ENCODE data around the gene DCT.

DNA sequence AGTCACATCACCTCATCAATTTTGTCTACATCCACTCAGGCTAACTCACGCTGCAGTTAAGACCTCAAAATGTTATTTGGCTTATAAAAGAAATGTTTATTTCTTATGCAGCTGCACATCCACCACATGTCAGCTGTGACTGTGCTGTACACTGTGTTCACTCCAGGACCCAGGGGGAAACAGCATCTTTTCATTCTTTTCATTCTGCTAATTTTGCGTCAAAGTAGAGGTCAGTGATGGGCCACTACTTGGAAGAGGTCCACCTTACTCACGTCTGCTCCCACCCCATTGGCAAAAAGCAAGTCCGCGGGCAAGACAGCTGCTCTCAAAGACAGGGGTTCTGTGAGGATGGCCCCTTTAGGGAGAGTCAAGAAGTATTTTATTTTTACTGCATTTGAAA, 4.5 kb upstream of the DCT start:
- TF ChIP-seq EZH2 (IDR thresholded peaks at IDR 0.05; ENCODE audit: insufficient read depth, poor library complexity, severe bottlenecking) (no peak), EZH2phosphoT487 (IDR thresholded peaks at IDR 0.05; ENCODE audit: insufficient read depth, low read depth) (no peak)

Data from GM23248 (cell line).